ELR (cell line): ENCODE measurements around the gene PRKCA.
A peak's percentile ranks its signal among the peaks of the same experiment; 100 is the strongest.
"Not testable (repeated sequence)": the region's sequence is repeated elsewhere in the genome, so short reads cannot be mapped to it uniquely, and the experiment has no call there.

Experiments
- DNase-seq: peaks from one replicate; pipeline ENCODE4 v3.0.0-alpha.2; 2015; ENCODE audit warnings: low read depth

The PRKCA gene

GRCh38 chr17:66290101-66290722 lies 12.2 kb upstream of the PRKCA start:
- peak; percentile 46 for DNase-seq

GRCh38 chr17:66292353-66292752 lies 10.1 kb upstream of the PRKCA start:
- no peak for DNase-seq

- DNase-seq = no peak
These were observed 6.1 kb upstream of the PRKCA start for GRCh38 chr17:66296289-66296725.

GRCh38 chr17:66297443-66297842 lies 5.0 kb upstream of the PRKCA start:
- not testable (repeated sequence) for DNase-seq

GRCh38 chr17:66299711-66300110 lies 2.7 kb upstream of the PRKCA start:
- no peak for DNase-seq

GRCh38 chr17:66300956-66301355 lies 1.5 kb upstream of the PRKCA start:
- DNase-seq = no peak

- no peak for DNase-seq
These were observed 998 bp upstream of the PRKCA start for GRCh38 chr17:66301367-66301863.

- peak; percentile 75 for DNase-seq
These were observed 581 bp downstream of the PRKCA start for GRCh38 chr17:66302761-66303626.

GRCh38 chr17:66304304-66305174 lies 2.1 kb downstream of the PRKCA start:
- peak; percentile 71 for DNase-seq

GRCh38 chr17:66306446-66306845 lies 4.0 kb downstream of the PRKCA start:
- DNase-seq = peak; percentile 74

- no peak for DNase-seq
These were observed 4.8 kb downstream of the PRKCA start for GRCh38 chr17:66307257-66307656.

GRCh38 chr17:66308856-66309255 lies 6.4 kb downstream of the PRKCA start:
- no peak for DNase-seq

GRCh38 chr17:66309793-66310192 lies 7.4 kb downstream of the PRKCA start:
- DNase-seq = no peak

GRCh38 chr17:66310528-66311148 lies 8.2 kb downstream of the PRKCA start:
- no peak for DNase-seq

- no peak for DNase-seq
These were observed 10.5 kb downstream of the PRKCA start for GRCh38 chr17:66312912-66313311.

GRCh38 chr17:66313325-66313724 lies 10.9 kb downstream of the PRKCA start:
- no peak for DNase-seq

- no peak for DNase-seq
These were observed 11.7 kb downstream of the PRKCA start for GRCh38 chr17:66313995-66314659.

- DNase-seq = peak; percentile 51
These were observed 15.2 kb downstream of the PRKCA start for GRCh38 chr17:66317629-66318028.

GRCh38 chr17:66319226-66319625 lies 16.8 kb downstream of the PRKCA start:
- no peak for DNase-seq

GRCh38 chr17:66322764-66323163 lies 20.4 kb downstream of the PRKCA start:
- no peak for DNase-seq

- DNase-seq = not testable (repeated sequence)
These were observed 22.1 kb downstream of the PRKCA start for GRCh38 chr17:66324381-66325004.
